T-cell (primary cell): Measurements from ENCODE around the gene SLC30A3. TPM values are rescaled to one million over a fixed set of nuclear protein-coding genes. Genes with fewer than 3 reads are reported as not detected.

Experiments
- ATAC-seq, 4 experiments: fragments of 200-7000 bp in 3 of 4; fragments of 150-1000 bp in 1 of 4; cut with Tn5 transposase; replicated peaks in 1 of 4; 1 replicate in 3 of 4; 2 replicates in 1 of 4; pipeline ENCODE4 v1.10.0; 2021; ENCODE audit warnings: moderate library complexity in 3 of 4, mild to moderate bottlenecking in 2 of 4, moderate number of reproducible peaks in 1 of 4
- CTCF ChIA-PET, 2 donors: fragments of 300-600 bp; sonication (Branson Sonifier 250); formaldehyde crosslinking; loops; one replicate each; lab custom pipeline; 2022; ENCODE audit warnings: antibody characterized with exemption in 2 of 2; lab: Charles Lee
- POLR2A ChIA-PET, 2 donors: fragments of 300-600 bp; sonication (Branson Sonifier 250); formaldehyde crosslinking; loops; one replicate each; lab custom pipeline; 2022; ENCODE audit warnings: antibody characterized with exemption in 2 of 2; lab: Charles Lee
- DNase-seq, 35 experiments: peaks; one replicate each; pipeline versions ENCODE4 v3.0.0 to v3.0.0-alpha.2; 2013 to 2023
- H3K27ac ChIP-seq: one replicate; pipeline ENCODE4 v1.5.1; 2013; ENCODE audit warnings: low read length
- H3K27me3 ChIP-seq, 2 experiments: replicated peaks in 1 of 2; 1 replicate in 1 of 2; 2 replicates in 1 of 2; pipeline versions ENCODE4 v1.6.1 to v1.7.0; 2013; ENCODE audit warnings: low read length in 1 of 2, mixed read lengths in 1 of 2; ENCODE audit not compliant: control insufficient read depth in 2 of 2, insufficient read depth in 2 of 2; ENCODE audit errors: extremely low read depth in 1 of 2
- H3K36me3 ChIP-seq, 2 donors: 1 replicate in 1 of 2; 2 replicates in 1 of 2; pipeline versions ENCODE4 v1.6.1 to v1.7.0; 2013; ENCODE audit warnings: low read length in 1 of 2; ENCODE audit not compliant: control insufficient read depth in 2 of 2, insufficient read depth in 1 of 2; ENCODE audit errors: extremely low read depth in 1 of 2
- H3K4me1 ChIP-seq, 2 experiments: 1 replicate in 1 of 2; 2 replicates in 1 of 2; pipeline versions ENCODE4 v1.6.1 to v1.7.0; 2013; ENCODE audit warnings: low read length in 2 of 2, mixed read lengths in 1 of 2; ENCODE audit not compliant: insufficient read depth in 2 of 2, control insufficient read depth in 1 of 2; ENCODE audit errors: extremely low read depth in 1 of 2
- H3K4me3 ChIP-seq, 2 donors: 1 replicate in 1 of 2; 2 replicates in 1 of 2; pipeline versions ENCODE4 v1.5.1 to v1.7.0; 2013; ENCODE audit warnings: mild to moderate bottlenecking in 2 of 2, low read length in 1 of 2, moderate library complexity in 1 of 2; ENCODE audit not compliant: control insufficient read depth in 1 of 2; ENCODE audit errors: extremely low read depth in 1 of 2
- H3K9me3 ChIP-seq: 2 replicates; pipeline ENCODE4 v1.7.0; 2013
- H3K27ac Mint-ChIP-seq, 2 donors: one replicate each; pipeline ENCODE4 v1.8.0; 2020 to 2021; ENCODE audit warnings: mild to moderate bottlenecking in 2 of 2, mixed read lengths in 2 of 2
- H3K27me3 Mint-ChIP-seq, 2 donors: one replicate each; pipeline ENCODE4 v1.8.0; 2021 to 2022; ENCODE audit warnings: mixed read lengths in 2 of 2
- H3K36me3 Mint-ChIP-seq: one replicate; pipeline ENCODE4 v1.8.0; 2021; ENCODE audit warnings: mixed read lengths
- H3K4me1 Mint-ChIP-seq, 3 donors: one replicate each; pipeline ENCODE4 v1.8.0; 2020 to 2022; ENCODE audit warnings: mixed read lengths in 3 of 3, mild to moderate bottlenecking in 1 of 3
- H3K4me3 Mint-ChIP-seq, 3 donors: one replicate each; pipeline ENCODE4 v1.8.0; 2020 to 2022; ENCODE audit warnings: mild to moderate bottlenecking in 3 of 3, mixed read lengths in 3 of 3, moderate library complexity in 3 of 3
- H3K9me3 Mint-ChIP-seq, 3 donors: one replicate each; pipeline ENCODE4 v1.8.0; 2020 to 2022; ENCODE audit warnings: mixed read lengths in 3 of 3
- WGBS: methylation state at CpG from one replicate; pipeline ENCODE4 v1.1.5; 2013; ENCODE audit warnings: missing lambda C conversion rate; ENCODE audit not compliant: insufficient coverage; 5-methylcytosine and 5-hydroxymethylcytosine counted together
- total RNA-seq, 35 experiments: library from RNA in 6 of 35; stranded (reverse) in 6 of 35; fragments of 120-200 nt in 1 of 35; gene quantifications; one replicate each; pipeline versions ENCODE4 v1.2.1 to v1.2.4 and lab custom pipeline; 2013 to 2026

SLC30A3 gene
- total RNA-seq, 5 donors from 2014 or later (not counting 1 experiment from before 2014, with no cell fraction given): 0.06 to 0.26 TPM; not detected in 3

DNA sequence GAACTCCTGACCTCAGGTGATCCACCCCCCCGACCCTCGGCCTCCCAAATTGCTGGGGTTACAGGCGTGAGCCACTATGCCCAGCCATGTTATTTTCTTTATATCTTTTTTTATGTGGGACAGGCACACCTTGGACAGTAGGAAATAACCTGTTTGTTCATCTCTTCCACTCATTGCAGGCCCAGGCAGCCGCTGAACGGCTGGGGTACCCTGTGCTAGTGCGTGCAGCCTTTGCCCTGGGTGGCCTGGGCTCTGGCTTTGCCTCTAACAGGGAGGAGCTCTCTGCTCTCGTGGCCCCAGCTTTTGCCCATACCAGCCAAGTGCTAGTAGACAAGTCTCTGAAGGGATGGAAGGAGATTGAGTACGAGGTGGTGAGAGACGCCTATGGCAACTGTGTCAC lies 37.3 kb downstream of the SLC30A3 start:
- H3K36me3 ChIP-seq: peaks cover 3 to 64% of the 10 kb centered on the region in 2 donors
- Mint-ChIP-seq H3K27me3 (no peaks in the 10 kb centered on the region), H3K27ac (no peak overlapping the region), H3K4me1 (peaks cover 0 to 5% (median 4%) of the 10 kb centered on the region in 3 donors), H3K4me3 (no peak overlapping the region), H3K9me3 (no peaks in the 10 kb centered on the region), H3K36me3 (peaks cover 58% of the 10 kb centered on the region)
- H3K27me3 ChIP-seq: no peaks in the 10 kb centered on the region
- H3K4me1 ChIP-seq: no peaks in the 10 kb centered on the region
- no peak for ATAC-seq
- no peaks in the 10 kb centered on the region for H3K9me3 ChIP-seq
- H3K4me3 ChIP-seq: no peak overlapping the region
- ChIA-PET POLR2A (interaction anchor here in 1 of 2 donors (0.6 kb wide), 1 partner anchor 56 kb away, joined by 3 read pairs; no protein-coding TSS in a partner anchor), CTCF (no interaction called here)
- no peak for DNase-seq
- H3K27ac ChIP-seq: no peak overlapping the region
- 92% methylated on average over 4 of the region's 9 CpGs for WGBS

DNA sequence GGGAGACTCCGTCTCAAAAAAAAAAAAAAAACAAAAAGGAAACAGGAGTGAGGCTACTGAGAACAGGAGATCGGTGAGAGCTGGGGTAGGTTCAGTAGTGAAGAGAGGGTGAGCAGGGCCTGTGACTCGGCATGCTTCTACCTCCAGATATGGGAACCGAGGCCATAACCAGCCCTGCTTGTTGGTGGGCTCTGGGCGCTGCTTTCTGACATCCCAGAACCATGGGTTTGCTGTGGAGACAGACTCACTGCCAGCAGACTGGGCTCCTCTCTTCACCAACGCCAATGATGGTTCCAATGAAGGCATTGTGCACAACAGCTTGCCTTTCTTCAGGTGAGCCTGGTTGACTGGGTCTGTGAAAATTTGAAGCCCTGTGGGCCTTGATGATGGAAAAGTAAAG lies 39.4 kb downstream of the SLC30A3 start:
- Histone ChIP-seq H3K27me3 (no peaks in the 10 kb centered on the region), H3K4me1 (peaks cover under 1% of the 10 kb centered on the region in 2 experiments), H3K9me3 (no peaks in the 10 kb centered on the region), H3K36me3 (peaks cover 3 to 64% of the 10 kb centered on the region in 2 donors), H3K4me3 (no peak overlapping the region), H3K27ac (no peak overlapping the region)
- Mint-ChIP-seq H3K27me3 (no peaks in the 10 kb centered on the region), H3K36me3 (peaks cover 57% of the 10 kb centered on the region), H3K27ac (no peak overlapping the region), H3K9me3 (no peaks in the 10 kb centered on the region), H3K4me1 (peaks cover 6 to 12% (median 11%) of the 10 kb centered on the region in 3 donors), H3K4me3 (no peak overlapping the region)
- ChIA-PET POLR2A (no interaction called here), CTCF (no interaction called here)
- 94% methylated on average over 4 of the region's 6 CpGs for WGBS
- DNase-seq (no peak), ATAC-seq (no peak)

DNA sequence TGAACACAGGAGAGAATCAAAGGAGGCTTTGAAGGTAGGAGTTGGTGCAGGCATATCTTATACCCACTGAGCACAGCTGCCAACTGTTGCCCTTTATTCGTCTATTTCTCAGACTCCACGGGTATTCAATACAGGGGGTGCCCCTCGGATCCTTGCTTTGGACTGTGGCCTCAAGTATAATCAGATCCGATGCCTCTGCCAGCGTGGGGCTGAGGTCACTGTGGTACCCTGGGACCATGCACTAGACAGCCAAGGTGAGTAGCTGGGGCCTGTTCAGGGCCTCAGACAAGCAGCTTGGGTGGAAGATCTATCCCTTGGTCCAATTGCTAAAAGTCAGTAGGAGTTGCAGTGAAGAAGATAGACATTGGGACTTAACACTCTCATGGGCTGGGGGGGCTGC lies 40.4 kb downstream of the SLC30A3 start:
- H3K9me3 Mint-ChIP-seq: no peaks in the 10 kb centered on the region
- no peak for ATAC-seq
- H3K4me3 Mint-ChIP-seq: no peak overlapping the region
- H3K27ac Mint-ChIP-seq: no peak overlapping the region
- no peaks in the 10 kb centered on the region for H3K9me3 ChIP-seq
- ChIA-PET CTCF (no interaction called here), POLR2A (interaction anchor here in 1 of 2 donors (0.6 to 0.7 kb wide), 2 partner anchors 50 to 185 kb away, joined by 3 to 8 read pairs; no protein-coding TSS in a partner anchor)
- no peak overlapping the region for H3K27ac ChIP-seq
- H3K27me3 ChIP-seq: no peaks in the 10 kb centered on the region
- peaks cover 48% of the 10 kb centered on the region for H3K36me3 Mint-ChIP-seq
- peaks cover 6 to 10% of the 10 kb centered on the region in 2 experiments for H3K4me1 ChIP-seq
- peaks cover 15 to 23% (median 22%) of the 10 kb centered on the region in 3 donors for H3K4me1 Mint-ChIP-seq
- 97% methylated on average over 5 of the region's 5 CpGs for WGBS
- peaks cover 3 to 60% of the 10 kb centered on the region in 2 donors for H3K36me3 ChIP-seq
- no peak for DNase-seq
- H3K27me3 Mint-ChIP-seq: no peaks in the 10 kb centered on the region
- H3K4me3 ChIP-seq: no peak overlapping the region

DNA sequence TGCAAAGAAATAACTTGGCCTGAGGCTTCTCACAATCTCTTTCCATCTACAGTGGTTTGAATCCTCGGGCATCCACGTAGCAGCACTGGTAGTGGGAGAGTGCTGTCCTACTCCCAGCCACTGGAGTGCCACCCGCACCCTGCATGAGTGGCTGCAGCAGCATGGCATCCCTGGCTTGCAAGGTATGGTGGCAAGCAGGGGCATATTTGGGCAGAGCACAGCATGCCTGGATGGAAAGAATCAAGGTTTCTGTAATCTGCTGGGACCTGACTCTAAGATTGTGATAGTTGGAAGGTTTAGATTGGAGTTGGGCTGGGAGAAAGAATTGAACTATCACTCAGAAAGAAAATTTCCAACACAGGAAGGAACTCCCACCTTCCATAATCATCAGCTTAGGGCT lies 41.7 kb downstream of the SLC30A3 start:
- WGBS: 100% methylated on average over 2 of the region's 3 CpGs
- Histone ChIP-seq H3K4me3 (no peak overlapping the region), H3K36me3 (peaks cover 3 to 48% of the 10 kb centered on the region in 2 donors), H3K27me3 (no peaks in the 10 kb centered on the region), H3K27ac (no peak overlapping the region), H3K9me3 (no peaks in the 10 kb centered on the region), H3K4me1 (peaks cover 6 to 16% of the 10 kb centered on the region in 2 experiments)
- Mint-ChIP-seq H3K9me3 (no peaks in the 10 kb centered on the region), H3K4me1 (peaks cover 27 to 33% (median 32%) of the 10 kb centered on the region in 3 donors), H3K27ac (no peak overlapping the region), H3K27me3 (no peaks in the 10 kb centered on the region), H3K4me3 (no peak overlapping the region), H3K36me3 (peaks cover 44% of the 10 kb centered on the region)
- DNase-seq: no peak
- ATAC-seq: no peak
- POLR2A ChIA-PET: no interaction called here
- CTCF ChIA-PET: no interaction called here

DNA sequence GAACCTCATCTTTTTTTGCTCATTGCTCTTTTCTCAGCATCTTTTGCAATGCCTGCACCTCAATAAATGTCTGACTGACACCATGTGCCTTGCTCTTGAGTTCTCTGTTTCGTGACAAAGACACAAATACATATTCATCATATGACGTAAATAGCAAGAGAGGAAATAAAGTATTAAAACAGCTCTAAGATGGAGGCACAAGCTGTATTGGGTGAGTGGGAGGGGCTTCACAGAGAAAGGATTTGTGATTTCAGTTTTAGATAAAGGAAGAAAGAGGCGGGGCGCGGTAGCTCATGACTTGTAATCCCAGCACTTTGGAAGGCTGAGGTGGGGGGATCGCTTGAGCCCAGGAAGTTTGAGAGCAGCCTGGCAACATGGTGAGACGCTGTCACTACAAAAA lies 42.8 kb downstream of the SLC30A3 start:
- Mint-ChIP-seq H3K4me1 (peaks cover 27 to 35% (median 33%) of the 10 kb centered on the region in 3 donors), H3K9me3 (no peaks in the 10 kb centered on the region), H3K4me3 (no peak overlapping the region), H3K27ac (no peak overlapping the region), H3K36me3 (peaks cover 45% of the 10 kb centered on the region), H3K27me3 (no peaks in the 10 kb centered on the region)
- Histone ChIP-seq H3K27me3 (no peaks in the 10 kb centered on the region), H3K4me1 (peaks cover 6 to 16% of the 10 kb centered on the region in 2 experiments), H3K27ac (no peak overlapping the region), H3K36me3 (peaks cover 0 to 43% of the 10 kb centered on the region in 2 donors), H3K9me3 (no peaks in the 10 kb centered on the region), H3K4me3 (no peak overlapping the region)
- ChIA-PET CTCF (no interaction called here), POLR2A (no interaction called here)
- 100% methylated on average over 5 of the region's 7 CpGs for WGBS
- no peak for ATAC-seq
- no peak for DNase-seq

DNA sequence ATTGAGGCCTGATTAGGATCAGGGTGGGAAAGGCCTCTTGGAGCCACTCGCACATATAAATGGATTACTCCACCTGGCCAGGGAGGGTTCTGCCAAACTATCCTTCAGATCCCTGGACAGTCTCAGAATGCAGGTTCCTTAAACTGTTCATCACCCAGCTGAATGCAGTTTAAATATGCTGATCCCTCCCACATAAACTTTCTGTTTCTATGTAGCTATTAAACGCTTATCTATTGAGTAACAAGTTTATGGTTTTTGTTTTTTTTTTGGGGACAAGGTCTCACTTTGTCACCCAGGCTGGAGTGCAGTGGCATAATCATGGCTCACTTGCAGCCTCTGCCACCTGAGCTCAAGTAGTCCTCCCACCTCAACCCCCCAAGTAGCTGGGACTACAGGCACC lies 43.8 kb downstream of the SLC30A3 start:
- ChIA-PET CTCF (no interaction called here), POLR2A (no interaction called here)
- no peaks in the 10 kb centered on the region for H3K27me3 ChIP-seq
- H3K4me3 ChIP-seq: no peak overlapping the region
- DNase-seq: no peak
- WGBS: 100% methylated on average over 1 of the region's 2 CpGs
- H3K4me3 Mint-ChIP-seq: peak overlapping the region; percentile 93 to 99 (median 94)
- peaks cover 28 to 35% (median 33%) of the 10 kb centered on the region in 3 donors for H3K4me1 Mint-ChIP-seq
- peaks cover 37% of the 10 kb centered on the region for H3K36me3 Mint-ChIP-seq
- peaks cover 6 to 16% of the 10 kb centered on the region in 2 experiments for H3K4me1 ChIP-seq
- H3K27ac ChIP-seq: no peak overlapping the region
- ATAC-seq: no peak
- no peaks in the 10 kb centered on the region for H3K9me3 ChIP-seq
- H3K36me3 ChIP-seq: peaks cover 0 to 35% of the 10 kb centered on the region in 2 donors
- H3K27me3 Mint-ChIP-seq: no peaks in the 10 kb centered on the region
- no peak overlapping the region for H3K27ac Mint-ChIP-seq
- H3K9me3 Mint-ChIP-seq: no peaks in the 10 kb centered on the region
